ENCODE data around the gene SCGB2B2. TPM values are rescaled to one million over a fixed set of nuclear protein-coding genes. Genes with fewer than 3 reads are reported as not detected.
A peak's percentile ranks its signal among the peaks of the same experiment; 100 is the strongest.
"Not testable (repeated sequence)": the region's sequence is repeated elsewhere in the genome, so short reads cannot be mapped to it uniquely, and the experiment has no call there.

The SCGB2B2 gene
- polyA plus RNA-seq, 4 donors, result 0.15 to 0.50 TPM; not detected in 2

DNA sequence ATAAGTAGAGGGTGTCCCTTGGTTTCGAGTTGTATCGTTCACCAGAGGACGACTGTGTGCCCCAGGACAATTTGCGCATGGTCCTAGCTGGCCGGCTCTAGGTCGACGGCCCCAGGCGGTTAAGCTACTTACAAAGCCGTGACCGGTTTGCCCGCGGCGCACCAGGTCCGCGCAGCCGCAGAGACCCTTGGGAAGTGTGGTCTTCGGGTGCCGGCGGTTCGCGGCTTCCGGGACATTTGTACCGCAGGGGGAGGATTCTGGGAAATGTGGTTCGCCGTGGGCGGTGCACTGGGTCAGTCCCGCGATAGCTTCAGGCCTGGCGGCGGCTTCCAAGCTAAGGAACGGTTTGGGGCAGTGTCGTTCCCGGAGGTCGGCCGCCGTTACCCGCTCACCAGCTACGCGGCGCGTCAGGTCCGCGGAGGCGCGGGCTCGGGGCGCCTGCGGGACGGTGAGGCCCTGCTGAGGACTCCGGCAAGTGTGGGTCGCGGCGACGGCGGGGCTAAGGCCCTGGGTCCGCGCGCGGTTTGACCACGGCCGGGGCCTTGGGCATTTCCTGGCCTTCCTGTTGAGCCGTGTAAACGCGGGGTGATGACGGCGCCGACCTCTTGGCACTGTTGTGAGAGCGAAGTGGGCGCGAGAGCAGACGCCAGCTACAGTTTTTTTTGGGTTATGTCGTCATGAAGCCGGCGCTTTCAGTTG, 576 bp upstream of the SCGB2B2 start, which contains the start of gene ZNF302:
ZNF302 (plus strand) TSS at position 293 of the 699 bp plus-strand sequence. CDS start 1,127 bp downstream, outside the sequence.
- Histone ChIP-seq H3K4me1 (ENCODE audit: control insufficient read depth in 3 of 3, insufficient read depth in 2 of 3, low read depth in 1 of 3, low read length in 2 of 3) (peaks cover 4 to 24% (median 7%) of the 10 kb centered on the region in 3 donors), H3K9me3 (ENCODE audit: control insufficient read depth in 2 of 2, insufficient read depth in 1 of 2, low read depth in 1 of 2, low read length in 1 of 2) (peaks cover 0 to 40% of the 10 kb centered on the region in 2 donors), H3K27ac (ENCODE audit: low read depth in 1 of 3, low read length in 2 of 3) (peak within 1 kb of the TSS; percentile 95 to 100 (median 98)), H3K4me3 (ENCODE audit: low read depth in 1 of 3, low read length in 3 of 3) (peak within 1 kb of the TSS; percentile 85 to 97 (median 90)), H3K36me3 (ENCODE audit: control insufficient read depth in 3 of 3, insufficient read depth in 2 of 3, low read depth in 1 of 3, low read length in 3 of 3) (peaks cover 8 to 17% (median 9%) of the 10 kb centered on the region in 3 donors), H3K27me3 (ENCODE audit: control insufficient read depth in 3 of 3, insufficient read depth in 3 of 3, low read length in 3 of 3) (no peaks in the 10 kb centered on the region)
- FAIRE-seq (no peak), DNase-seq (peak; percentile 98 to 99)
- WGBS, 3 donors, result 0 to 1% (median 1%) methylated on average over 69 to 74 of the region's 74 CpGs

DNA sequence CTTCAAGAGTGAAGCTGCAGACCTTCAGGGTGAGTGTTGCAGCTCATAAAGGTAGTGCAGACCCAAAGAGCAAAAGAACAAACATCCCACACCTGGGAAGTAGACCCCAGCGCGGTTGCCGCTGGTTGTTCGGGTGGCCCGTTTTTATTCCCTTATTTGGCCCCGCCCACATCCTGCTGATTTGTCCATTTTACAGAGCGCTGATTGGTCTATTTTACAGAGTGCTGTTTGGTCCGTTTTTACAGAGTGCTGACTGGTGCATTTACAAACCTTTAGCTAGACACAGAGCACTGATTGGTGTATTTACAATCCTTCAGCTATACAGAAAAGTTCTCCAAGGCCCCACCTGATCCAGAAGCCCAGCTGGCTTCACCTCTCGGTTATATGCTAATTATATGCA, 1.0 kb downstream of the SCGB2B2 start:
- H3K27ac ChIP-seq (ENCODE audit: low read depth in 1 of 3, low read length in 2 of 3), result no peak overlapping the region
- 91 to 96% (median 95%) methylated on average over 9 of the region's 9 CpGs for WGBS, 3 donors
- peaks cover 4 to 27% (median 7%) of the 10 kb centered on the region in 3 donors for H3K4me1 ChIP-seq (ENCODE audit: control insufficient read depth in 3 of 3, insufficient read depth in 2 of 3, low read depth in 1 of 3, low read length in 2 of 3)
- peaks cover 0 to 29% of the 10 kb centered on the region in 2 donors for H3K9me3 ChIP-seq (ENCODE audit: control insufficient read depth in 2 of 2, insufficient read depth in 1 of 2, low read depth in 1 of 2, low read length in 1 of 2)
- peaks cover 0 to 8% (median 6%) of the 10 kb centered on the region in 3 donors for H3K36me3 ChIP-seq (ENCODE audit: control insufficient read depth in 3 of 3, insufficient read depth in 2 of 3, low read depth in 1 of 3, low read length in 3 of 3)
- H3K27me3 ChIP-seq (ENCODE audit: control insufficient read depth in 3 of 3, insufficient read depth in 3 of 3, low read length in 3 of 3), result no peaks in the 10 kb centered on the region
- no peak for DNase-seq
- no peak overlapping the region for H3K4me3 ChIP-seq (ENCODE audit: low read depth in 1 of 3, low read length in 3 of 3)
- FAIRE-seq, result no peak

DNA sequence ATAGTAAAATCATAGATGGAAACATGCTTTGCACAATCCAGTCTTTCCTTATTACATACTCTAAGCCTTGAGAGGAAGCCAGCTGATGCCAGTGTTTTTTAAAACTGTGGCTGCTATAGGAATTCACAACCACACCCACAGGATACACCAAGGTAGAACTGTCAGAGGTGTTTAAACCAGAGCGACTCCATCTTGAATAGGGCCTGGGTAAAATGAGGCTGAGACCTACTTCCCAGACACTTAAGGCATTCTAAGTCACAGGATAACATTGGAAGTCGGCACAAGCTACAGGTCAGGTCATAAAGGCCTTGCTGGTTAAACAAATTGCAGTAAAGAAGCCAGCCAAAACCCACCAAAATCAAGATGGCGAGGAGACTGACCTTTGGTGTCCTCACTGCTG, 1.7 kb downstream of the SCGB2B2 start:
- Histone ChIP-seq H3K27ac (ENCODE audit: low read depth in 1 of 3, low read length in 2 of 3) (no peak overlapping the region), H3K27me3 (ENCODE audit: control insufficient read depth in 3 of 3, insufficient read depth in 3 of 3, low read length in 3 of 3) (no peaks in the 10 kb centered on the region), H3K4me1 (ENCODE audit: control insufficient read depth in 3 of 3, insufficient read depth in 2 of 3, low read depth in 1 of 3, low read length in 2 of 3) (peaks cover 4 to 27% (median 7%) of the 10 kb centered on the region in 3 donors), H3K4me3 (ENCODE audit: low read depth in 1 of 3, low read length in 3 of 3) (no peak overlapping the region), H3K9me3 (ENCODE audit: control insufficient read depth in 2 of 2, insufficient read depth in 1 of 2, low read depth in 1 of 2, low read length in 1 of 2) (peaks cover 0 to 29% of the 10 kb centered on the region in 2 donors), H3K36me3 (ENCODE audit: control insufficient read depth in 3 of 3, insufficient read depth in 2 of 3, low read depth in 1 of 3, low read length in 3 of 3) (peaks cover 0 to 8% (median 6%) of the 10 kb centered on the region in 3 donors)
- DNase-seq (no peak), FAIRE-seq (no peak)
- WGBS, 3 donors, result 93 to 95% (median 95%) methylated on average over 3 of the region's 3 CpGs

DNA sequence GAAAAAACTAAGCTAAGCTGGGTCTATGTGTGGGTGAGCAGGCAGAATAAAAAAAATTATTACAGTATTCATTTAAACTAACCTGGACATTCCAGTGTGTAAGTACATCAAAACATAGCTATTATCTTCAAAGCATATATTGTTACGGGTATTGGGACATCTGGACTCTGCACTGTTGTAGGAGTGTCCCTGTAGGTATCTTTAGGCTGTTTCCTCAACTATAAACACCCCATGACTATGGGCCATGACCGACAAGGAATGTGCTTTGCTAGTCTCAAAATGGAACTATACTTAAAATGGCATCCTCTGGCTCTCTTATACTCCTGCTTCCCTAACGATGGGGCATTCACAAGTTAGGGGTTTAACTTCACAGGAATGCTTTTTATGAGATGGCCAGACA, 3.4 kb downstream of the SCGB2B2 start:
- no peak overlapping the region for H3K4me3 ChIP-seq (ENCODE audit: low read depth in 1 of 3, low read length in 3 of 3)
- H3K9me3 ChIP-seq (ENCODE audit: control insufficient read depth in 2 of 2, insufficient read depth in 1 of 2, low read depth in 1 of 2, low read length in 1 of 2), result peaks cover 0 to 17% of the 10 kb centered on the region in 2 donors
- WGBS, 3 donors, result 21 to 61% (median 28%) methylated on average over 3 of the region's 3 CpGs
- no peaks in the 10 kb centered on the region for H3K27me3 ChIP-seq (ENCODE audit: control insufficient read depth in 3 of 3, insufficient read depth in 3 of 3, low read length in 3 of 3)
- H3K4me1 ChIP-seq (ENCODE audit: control insufficient read depth in 3 of 3, insufficient read depth in 2 of 3, low read depth in 1 of 3, low read length in 2 of 3), result peaks cover 2 to 27% (median 6%) of the 10 kb centered on the region in 3 donors
- FAIRE-seq, result no peak
- peak; percentile 67 to 90 for DNase-seq
- H3K36me3 ChIP-seq (ENCODE audit: control insufficient read depth in 3 of 3, insufficient read depth in 2 of 3, low read depth in 1 of 3, low read length in 3 of 3), result no peaks in the 10 kb centered on the region
- peak overlapping the region in 1 of 3 donors; percentile 92 for H3K27ac ChIP-seq (ENCODE audit: low read depth in 1 of 3, low read length in 2 of 3)

DNA sequence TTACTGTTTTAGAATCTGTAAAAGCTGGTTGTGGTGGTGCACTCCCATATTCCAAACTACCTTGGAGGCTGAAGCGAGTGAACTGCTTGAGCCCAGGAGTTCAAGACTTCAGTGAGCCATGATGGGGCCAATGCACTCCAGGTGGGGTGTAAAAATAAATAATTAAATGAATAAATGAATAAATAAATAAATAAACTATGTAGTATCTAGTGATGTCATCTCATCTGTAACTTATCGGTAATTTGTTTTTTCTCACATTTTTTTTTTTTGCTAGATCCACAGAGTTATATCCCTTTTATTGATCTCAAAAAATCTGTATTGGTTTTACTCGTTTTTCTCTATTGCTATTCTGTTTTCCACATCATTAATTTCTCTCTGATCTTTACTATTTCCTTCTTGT, 5.0 kb downstream of the SCGB2B2 start:
- Histone ChIP-seq H3K4me3 (ENCODE audit: low read depth in 1 of 3, low read length in 3 of 3) (no peak overlapping the region), H3K36me3 (ENCODE audit: control insufficient read depth in 3 of 3, insufficient read depth in 2 of 3, low read depth in 1 of 3, low read length in 3 of 3) (no peaks in the 10 kb centered on the region), H3K27me3 (ENCODE audit: control insufficient read depth in 3 of 3, insufficient read depth in 3 of 3, low read length in 3 of 3) (no peaks in the 10 kb centered on the region), H3K27ac (ENCODE audit: low read depth in 1 of 3, low read length in 2 of 3) (peak overlapping the region in 1 of 3 donors; percentile 92), H3K9me3 (ENCODE audit: control insufficient read depth in 2 of 2, insufficient read depth in 1 of 2, low read depth in 1 of 2, low read length in 1 of 2) (peaks cover 0 to 14% of the 10 kb centered on the region in 2 donors), H3K4me1 (ENCODE audit: control insufficient read depth in 3 of 3, insufficient read depth in 2 of 3, low read depth in 1 of 3, low read length in 2 of 3) (peaks cover 0 to 30% (median 4%) of the 10 kb centered on the region in 3 donors)
- WGBS, 3 donors, result 81 to 94% (median 93%) methylated on average over 3 of the region's 3 CpGs
- FAIRE-seq (no peak), DNase-seq (no peak)

DNA sequence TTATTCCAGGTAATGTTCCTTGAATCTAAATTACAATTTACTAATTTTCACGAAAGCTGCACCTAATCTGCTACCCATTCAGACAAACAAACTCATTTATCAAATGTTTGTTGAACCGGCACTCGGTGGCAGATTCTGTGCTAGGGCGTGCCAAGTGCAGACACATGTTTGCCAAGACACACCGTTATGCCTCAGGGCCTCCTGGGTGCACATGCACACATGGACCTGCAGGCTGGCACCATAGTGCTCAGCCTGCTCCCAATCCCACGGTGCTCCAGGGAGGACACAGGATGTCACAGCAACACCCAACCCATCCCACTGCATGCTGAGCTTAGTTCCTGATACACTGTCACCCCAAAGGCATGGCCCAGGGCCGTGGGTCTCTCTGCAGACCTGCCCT, 7.7 kb downstream of the SCGB2B2 start:
- WGBS, 3 donors, result 30 to 77% (median 45%) methylated on average over 7 of the region's 7 CpGs
- Histone ChIP-seq H3K4me1 (ENCODE audit: control insufficient read depth in 3 of 3, insufficient read depth in 2 of 3, low read depth in 1 of 3, low read length in 2 of 3) (peaks cover 0 to 21% (median 2%) of the 10 kb centered on the region in 3 donors), H3K27me3 (ENCODE audit: control insufficient read depth in 3 of 3, insufficient read depth in 3 of 3, low read length in 3 of 3) (no peaks in the 10 kb centered on the region), H3K27ac (ENCODE audit: low read depth in 1 of 3, low read length in 2 of 3) (no peak overlapping the region), H3K4me3 (ENCODE audit: low read depth in 1 of 3, low read length in 3 of 3) (no peak overlapping the region), H3K9me3 (ENCODE audit: control insufficient read depth in 2 of 2, insufficient read depth in 1 of 2, low read depth in 1 of 2, low read length in 1 of 2) (no peaks in the 10 kb centered on the region), H3K36me3 (ENCODE audit: control insufficient read depth in 3 of 3, insufficient read depth in 2 of 3, low read depth in 1 of 3, low read length in 3 of 3) (no peaks in the 10 kb centered on the region)
- DNase-seq (no peak), FAIRE-seq (no peak)

DNA sequence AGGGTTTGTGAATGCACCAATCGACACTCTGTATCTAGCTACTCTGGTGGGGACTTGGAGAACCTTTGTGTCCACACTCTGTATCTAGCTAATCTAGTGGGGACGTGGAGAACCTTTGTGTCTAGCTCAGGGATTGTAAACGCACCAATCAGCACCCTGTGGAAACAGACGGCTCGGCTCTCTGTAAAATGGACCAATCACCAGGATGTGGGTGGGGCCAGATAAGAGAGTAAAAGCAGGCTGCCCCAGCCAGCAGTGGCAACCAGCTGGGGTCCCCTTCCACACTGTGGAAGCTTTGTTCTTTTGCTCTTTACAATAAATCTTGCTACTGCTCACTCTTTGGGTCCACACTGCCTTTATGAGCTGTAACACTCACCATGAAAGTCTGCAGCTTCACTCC, 8.3 kb downstream of the SCGB2B2 start:
- H3K36me3 ChIP-seq (ENCODE audit: control insufficient read depth in 3 of 3, insufficient read depth in 2 of 3, low read depth in 1 of 3, low read length in 3 of 3); H3K27ac ChIP-seq (ENCODE audit: low read depth in 1 of 3, low read length in 2 of 3); FAIRE-seq; H3K4me3 ChIP-seq (ENCODE audit: low read depth in 1 of 3, low read length in 3 of 3); DNase-seq; H3K9me3 ChIP-seq (ENCODE audit: control insufficient read depth in 2 of 2, insufficient read depth in 1 of 2, low read depth in 1 of 2, low read length in 1 of 2); H3K27me3 ChIP-seq (ENCODE audit: control insufficient read depth in 3 of 3, insufficient read depth in 3 of 3, low read length in 3 of 3): not testable (repeated sequence)
- 83 to 94% (median 89%) methylated on average over 5 of the region's 5 CpGs for WGBS, 3 donors
- peaks cover 0 to 16% (median under 1%) of the 10 kb centered on the region in 3 donors for H3K4me1 ChIP-seq (ENCODE audit: control insufficient read depth in 3 of 3, insufficient read depth in 2 of 3, low read depth in 1 of 3, low read length in 2 of 3)

DNA sequence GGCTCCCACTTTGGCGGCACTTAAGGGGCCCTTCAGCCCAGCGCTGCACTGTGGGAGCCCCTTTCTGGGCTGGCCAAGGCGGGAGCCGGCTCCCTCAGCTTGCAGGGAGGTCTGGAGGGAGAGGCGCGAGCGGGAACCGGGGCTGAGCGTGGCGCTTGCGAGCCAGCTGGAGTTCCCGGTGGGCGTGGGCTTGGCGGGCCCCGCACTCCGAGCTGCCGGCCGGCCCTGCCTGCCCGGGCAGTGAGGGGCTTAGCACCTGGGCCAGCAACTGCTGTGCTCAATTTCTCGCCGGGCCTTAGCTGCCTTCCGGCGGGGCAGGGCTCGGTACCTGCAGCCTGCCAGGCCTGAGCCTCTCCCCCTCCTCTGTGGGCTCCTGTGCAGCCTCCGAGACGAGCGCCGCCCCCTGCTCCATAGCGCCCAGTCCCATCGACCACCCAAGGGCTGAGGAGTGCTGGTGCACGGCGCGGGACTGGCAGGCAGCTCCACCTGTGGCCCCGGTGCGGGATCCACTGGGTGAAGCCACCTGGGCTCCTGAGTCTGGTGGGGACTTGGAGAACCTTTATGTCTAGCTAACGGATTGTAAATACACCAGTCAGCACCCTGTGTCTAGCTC, 8.8 kb downstream of the SCGB2B2 start:
- H3K4me1 ChIP-seq (ENCODE audit: control insufficient read depth in 3 of 3, insufficient read depth in 2 of 3, low read depth in 1 of 3, low read length in 2 of 3), result peaks cover 0 to 13% (median 0%) of the 10 kb centered on the region in 3 donors
- DNase-seq; H3K4me3 ChIP-seq (ENCODE audit: low read depth in 1 of 3, low read length in 3 of 3); H3K9me3 ChIP-seq (ENCODE audit: control insufficient read depth in 2 of 2, insufficient read depth in 1 of 2, low read depth in 1 of 2, low read length in 1 of 2); H3K27ac ChIP-seq (ENCODE audit: low read depth in 1 of 3, low read length in 2 of 3); FAIRE-seq; H3K36me3 ChIP-seq (ENCODE audit: control insufficient read depth in 3 of 3, insufficient read depth in 2 of 3, low read depth in 1 of 3, low read length in 3 of 3); H3K27me3 ChIP-seq (ENCODE audit: control insufficient read depth in 3 of 3, insufficient read depth in 3 of 3, low read length in 3 of 3): not testable (repeated sequence)
- 96 to 98% (median 97%) methylated on average over 31 to 36 of the region's 36 CpGs for WGBS, 3 donors

Measured in small intestine (tissue), 7 donors.